ENCODE data around the gene PTPN13. TPM values are rescaled to one million over a fixed set of nuclear protein-coding genes. Genes with fewer than 3 reads are reported as not detected.

PTPN13 gene
- total RNA-seq, 1 experiment from 2014 or later = not detected

- DNase-seq (ENCODE audit: low read depth) = no peak
Observed at GRCh38 chr4:86592553-86593249, 1.4 kb upstream of the PTPN13 start.

- DNase-seq (ENCODE audit: low read depth) = no peak
Observed at GRCh38 chr4:86594559-86595425, 677 bp downstream of the PTPN13 start.

GRCh38 chr4:86595426-86595805, 1.3 kb downstream of the PTPN13 start:
- DNase-seq (ENCODE audit: low read depth) = no peak

- DNase-seq (ENCODE audit: low read depth) = no peak
Observed at GRCh38 chr4:86596807-86597206, 2.7 kb downstream of the PTPN13 start.

- DNase-seq (ENCODE audit: low read depth) = no peak
Observed at GRCh38 chr4:86600007-86600653, 6.0 kb downstream of the PTPN13 start.

- DNase-seq (ENCODE audit: low read depth) = no peak
Observed at GRCh38 chr4:86603311-86603885, 9.3 kb downstream of the PTPN13 start.

- no peak for DNase-seq (ENCODE audit: low read depth)
Observed at GRCh38 chr4:86606809-86607208, 12.7 kb downstream of the PTPN13 start.

- no peak for DNase-seq (ENCODE audit: low read depth)
Observed at GRCh38 chr4:86608757-86609375, 14.8 kb downstream of the PTPN13 start.

- no peak for DNase-seq (ENCODE audit: low read depth)
Observed at GRCh38 chr4:86611757-86612156, 17.6 kb downstream of the PTPN13 start.

GRCh38 chr4:86613734-86614133, 19.6 kb downstream of the PTPN13 start:
- DNase-seq (ENCODE audit: low read depth) = no peak

- no peak for DNase-seq (ENCODE audit: low read depth)
Observed at GRCh38 chr4:86614865-86615264, 20.8 kb downstream of the PTPN13 start.

- DNase-seq (ENCODE audit: low read depth) = no peak
Observed at GRCh38 chr4:86615501-86615900, 21.4 kb downstream of the PTPN13 start.

GRCh38 chr4:86619656-86620055, 25.5 kb downstream of the PTPN13 start:
- no peak for DNase-seq (ENCODE audit: low read depth)

GRCh38 chr4:86621435-86621834, 27.3 kb downstream of the PTPN13 start:
- no peak for DNase-seq (ENCODE audit: low read depth)

GRCh38 chr4:86626066-86626465, 32.0 kb downstream of the PTPN13 start:
- DNase-seq (ENCODE audit: low read depth) = no peak

GRCh38 chr4:86627462-86628135, 33.5 kb downstream of the PTPN13 start:
- DNase-seq (ENCODE audit: low read depth) = no peak

- no peak for DNase-seq (ENCODE audit: low read depth)
Observed at GRCh38 chr4:86630629-86631028, 36.5 kb downstream of the PTPN13 start.

GRCh38 chr4:86631166-86631565, 37.1 kb downstream of the PTPN13 start:
- DNase-seq (ENCODE audit: low read depth) = no peak

- no peak for DNase-seq (ENCODE audit: low read depth)
Observed at GRCh38 chr4:86633854-86634253, 39.7 kb downstream of the PTPN13 start.

- no peak for DNase-seq (ENCODE audit: low read depth)
Observed at GRCh38 chr4:86640469-86640868, 46.4 kb downstream of the PTPN13 start.

GRCh38 chr4:86641516-86642090, 47.5 kb downstream of the PTPN13 start:
- no peak for DNase-seq (ENCODE audit: low read depth)
